ENCODE measurements around the gene ARSB.

ARSB gene

GRCh38 chr5:78803941-78804340, 181.2 kb downstream of the ARSB start:
- DNase-seq (ENCODE audit: low read depth) = no peak

GRCh38 chr5:78803353-78803752, 181.8 kb downstream of the ARSB start:
- no peak for DNase-seq (ENCODE audit: low read depth)

GRCh38 chr5:78801413-78801812, 183.7 kb downstream of the ARSB start:
- no peak for DNase-seq (ENCODE audit: low read depth)

DNA sequence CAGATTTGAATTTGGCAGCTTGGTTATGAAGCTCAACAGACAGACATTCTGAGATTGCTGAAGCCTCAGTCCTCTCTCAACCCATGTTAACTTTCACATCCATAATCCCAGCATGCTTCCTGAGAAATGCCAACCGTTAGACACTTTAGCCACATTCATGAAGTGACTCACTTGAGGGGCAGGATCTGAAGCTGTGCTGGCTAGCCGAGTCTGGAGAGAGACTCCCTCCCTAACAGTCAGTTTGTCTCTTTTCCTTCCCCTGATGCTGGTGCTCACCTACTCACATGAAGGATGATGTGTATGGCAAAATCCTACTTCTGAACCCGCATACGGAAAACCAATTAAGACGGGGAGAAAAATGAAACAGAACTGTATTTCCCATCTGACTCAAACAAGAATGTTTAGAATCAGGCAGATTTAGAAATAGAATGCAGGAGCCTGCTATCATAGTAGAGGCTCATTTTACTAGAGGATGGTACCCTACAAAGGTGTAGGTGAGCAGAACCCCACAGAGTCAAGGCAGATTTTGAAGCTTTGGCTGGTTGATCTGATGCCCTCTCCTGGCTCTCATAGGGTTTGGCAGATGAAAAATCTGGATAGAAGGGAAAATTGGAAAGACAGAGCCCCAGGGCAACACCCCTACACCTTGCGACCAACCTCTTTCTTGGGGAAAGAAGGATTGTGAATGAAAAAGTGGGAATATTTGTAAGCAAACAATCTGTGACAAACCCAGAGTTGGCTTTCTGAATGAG, 185.7 kb downstream of the ARSB start:
- no peak for DNase-seq (ENCODE audit: low read depth)

- no peak for DNase-seq (ENCODE audit: low read depth)
Observed at GRCh38 chr5:78798673-78799029, 186.5 kb downstream of the ARSB start.

GRCh38 chr5:78797936-78798672, 187.0 kb downstream of the ARSB start:
- no peak for DNase-seq (ENCODE audit: low read depth)

DNA sequence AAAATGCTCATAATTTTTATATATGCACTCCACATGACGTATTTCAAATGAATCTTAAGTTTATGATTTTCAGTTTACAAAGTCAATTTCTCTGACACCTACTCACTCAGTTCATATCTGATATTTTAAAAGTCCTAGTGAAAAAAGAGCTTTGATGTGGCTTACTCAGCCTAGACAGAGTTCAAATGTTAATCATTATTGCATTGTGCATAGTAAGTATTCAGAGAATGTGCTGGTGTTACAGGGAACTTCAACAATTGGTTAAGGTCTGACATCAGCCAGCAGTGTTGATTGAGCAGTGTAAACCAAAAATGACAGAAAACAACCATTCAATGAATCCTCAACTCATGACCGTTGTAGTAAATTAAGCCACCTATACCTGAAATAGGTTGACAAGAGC, 189.4 kb downstream of the ARSB start:
- no peak for DNase-seq (ENCODE audit: low read depth)

DNA sequence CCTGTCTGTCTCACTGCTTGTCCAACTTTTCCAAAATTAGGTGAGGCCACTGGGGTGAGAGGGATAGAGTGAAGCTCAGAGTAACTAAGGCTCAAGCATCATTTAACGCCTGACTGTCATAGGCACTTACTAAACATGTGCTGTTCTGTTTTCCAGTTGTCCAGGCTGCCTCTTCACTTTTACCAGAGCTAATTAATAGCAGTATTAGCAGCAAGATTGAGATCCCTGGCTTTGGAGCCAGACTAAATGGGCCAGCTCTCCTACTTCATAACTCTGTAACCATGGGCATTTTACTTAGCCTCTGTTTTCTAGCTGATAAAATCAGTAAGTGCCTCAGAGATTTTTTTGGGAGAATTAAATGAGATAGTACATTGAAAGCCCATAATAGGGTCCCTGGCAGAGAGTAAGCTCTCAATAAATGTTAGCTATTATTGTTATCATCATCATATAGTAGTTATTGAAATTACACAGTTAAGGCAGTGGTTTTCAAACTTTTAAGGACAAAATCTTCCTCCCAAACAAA, 190.4 kb downstream of the ARSB start:
- DNase-seq (ENCODE audit: low read depth) = no peak

GRCh38 chr5:78793907-78794662, 191.0 kb downstream of the ARSB start:
- DNase-seq (ENCODE audit: low read depth) = no peak

GRCh38 chr5:78792345-78793055, 192.6 kb downstream of the ARSB start:
- DNase-seq (ENCODE audit: low read depth) = no peak

DNA sequence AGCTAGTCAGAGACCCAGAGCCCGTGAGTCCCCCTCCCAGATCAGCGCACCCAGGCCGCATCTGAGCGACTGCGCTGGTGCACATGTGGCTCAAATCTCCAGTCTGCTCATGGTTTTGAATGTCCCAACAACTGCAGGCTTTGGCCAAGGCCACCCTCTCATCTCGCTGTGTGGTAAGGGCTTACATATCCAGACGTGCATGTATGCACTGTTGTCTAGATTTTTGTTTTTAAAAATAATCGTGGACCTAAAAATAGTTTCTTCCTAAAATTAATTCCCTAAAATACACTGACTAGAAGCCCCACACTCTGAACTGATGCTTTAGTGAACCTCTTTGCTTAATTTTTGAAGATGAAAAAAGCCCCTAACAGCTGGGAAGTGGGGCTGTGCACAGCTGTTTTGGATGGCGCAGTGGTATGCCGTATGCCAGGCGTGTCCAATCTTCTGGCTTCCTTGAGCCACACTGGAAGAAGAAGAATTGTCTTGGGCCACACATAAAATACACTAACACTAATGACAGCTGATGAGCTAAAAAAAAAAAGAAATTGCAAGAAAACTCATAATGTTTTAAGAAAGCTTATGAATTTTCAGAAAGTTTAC, 193.5 kb downstream of the ARSB start:
- no peak for DNase-seq (ENCODE audit: low read depth)

DNA sequence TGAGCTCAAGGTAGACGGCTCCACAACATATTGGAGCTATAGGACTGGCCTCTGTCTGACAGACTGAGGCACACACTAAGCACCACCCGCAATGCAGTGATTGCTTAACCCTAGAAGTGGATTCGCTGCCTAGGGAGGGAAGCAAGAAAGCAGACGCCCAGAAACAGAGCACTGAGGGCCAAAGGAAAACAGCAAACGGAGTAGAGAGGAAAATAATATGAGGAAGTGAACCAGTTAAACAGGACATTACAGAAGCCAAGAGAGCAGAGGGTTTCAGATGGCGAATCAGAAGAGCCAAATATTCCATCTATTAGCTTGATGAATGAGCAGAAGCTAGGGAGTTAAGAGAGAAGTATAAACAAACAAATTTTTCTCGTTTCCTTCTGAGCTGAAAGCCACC, 197.3 kb downstream of the ARSB start:
- DNase-seq (ENCODE audit: low read depth) = no peak

DNA sequence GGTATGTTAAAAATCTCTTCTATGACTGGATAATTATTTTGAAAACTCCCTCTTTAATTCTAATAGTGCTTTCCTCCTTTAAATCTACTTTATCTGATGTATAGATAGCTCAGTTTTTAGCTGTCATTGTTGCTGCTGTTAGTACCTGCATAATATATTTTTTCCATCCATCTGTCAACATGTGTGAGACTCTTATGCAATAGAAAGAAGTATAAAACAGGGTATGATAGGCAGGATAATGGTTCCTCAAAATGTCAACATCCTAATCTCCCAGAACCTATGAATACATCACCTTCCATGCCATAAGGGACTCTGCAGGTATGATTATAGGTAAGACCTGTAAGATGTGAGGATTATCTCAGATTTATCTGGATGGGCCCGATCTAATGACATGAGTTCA, 199.7 kb downstream of the ARSB start:
- no peak for DNase-seq (ENCODE audit: low read depth)

DNA sequence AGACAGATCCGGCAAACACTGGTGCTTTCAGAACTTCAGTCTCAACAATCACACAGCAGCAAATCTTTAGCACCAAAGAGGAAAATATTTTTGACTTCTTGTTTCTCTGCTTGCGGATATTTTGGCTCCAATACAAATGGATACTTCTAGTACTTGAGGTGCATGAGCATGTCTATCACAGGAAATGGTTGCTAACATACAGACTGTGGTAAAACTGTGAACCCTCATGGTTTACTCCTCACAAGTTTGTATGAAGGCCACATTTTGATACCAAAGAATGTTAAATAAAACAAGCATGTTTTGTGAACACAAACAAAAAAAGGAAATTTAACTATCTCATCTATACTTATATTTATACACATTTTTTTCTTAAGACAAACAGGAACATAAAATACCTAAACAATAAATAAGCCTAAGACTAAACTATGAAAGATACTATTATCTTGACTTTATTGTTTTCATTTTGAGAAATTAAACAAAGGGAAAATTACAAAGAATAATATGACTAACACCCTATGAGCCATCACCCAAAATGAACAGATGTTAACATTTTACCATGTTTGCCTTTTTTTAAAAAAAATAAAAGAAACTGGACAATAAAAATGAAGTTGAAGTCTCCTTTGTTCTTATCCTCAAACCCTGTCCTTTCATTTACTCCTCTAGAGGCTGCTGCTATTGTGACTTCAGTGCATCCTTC, 201.5 kb downstream of the ARSB start:
- no peak for DNase-seq (ENCODE audit: low read depth)

DNA sequence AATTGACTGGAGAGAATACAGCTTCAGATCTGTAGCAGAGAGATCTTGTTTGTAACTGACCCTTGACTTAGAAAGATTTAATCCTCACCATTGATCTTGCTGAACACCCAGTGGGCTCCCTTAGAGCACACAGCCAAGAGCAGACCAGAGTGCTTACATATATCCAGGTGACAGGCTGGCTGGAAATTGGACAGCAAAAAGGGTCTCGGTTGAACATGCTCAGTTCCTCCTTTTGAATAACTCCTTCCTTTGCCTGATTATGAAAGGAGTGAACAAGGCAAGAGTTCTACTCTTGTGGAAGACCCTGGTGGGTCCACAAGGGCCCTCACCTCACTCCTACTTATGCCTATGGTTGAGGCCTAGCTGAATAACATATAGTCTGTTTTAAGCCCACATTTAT, 202.4 kb downstream of the ARSB start:
- DNase-seq (ENCODE audit: low read depth) = no peak

DNA sequence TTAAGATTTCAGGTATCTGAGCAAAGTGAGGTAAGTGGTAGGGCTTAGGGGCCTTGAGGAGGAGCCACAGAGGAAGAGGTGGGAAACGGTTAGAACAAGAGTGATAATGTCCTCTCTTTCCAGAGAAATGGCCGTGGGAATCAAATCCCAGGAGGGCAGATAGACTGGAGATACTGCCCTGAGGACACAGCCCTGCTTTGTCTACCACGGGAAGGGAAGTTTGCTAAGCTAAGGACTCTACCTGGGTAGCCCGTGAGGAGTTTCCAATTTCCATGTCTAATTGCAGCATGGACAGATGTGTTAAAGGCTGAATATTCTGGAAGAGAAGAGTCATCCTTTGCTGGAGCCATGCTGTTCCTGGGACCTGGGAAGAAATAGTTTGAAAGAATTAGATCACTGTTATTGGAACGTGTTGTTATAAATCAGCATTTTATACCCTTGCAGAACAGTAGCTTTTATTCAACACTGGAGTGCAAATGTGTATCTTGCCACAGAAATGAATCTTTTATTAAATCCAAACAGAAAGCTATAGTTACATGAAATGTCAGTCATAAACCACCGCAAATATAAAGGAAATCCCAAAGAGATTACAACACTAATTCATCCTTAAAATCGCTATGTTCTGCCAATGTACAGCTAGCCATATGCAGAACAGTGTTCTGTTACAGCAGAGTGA, 203.4 kb downstream of the ARSB start:
- no peak for DNase-seq (ENCODE audit: low read depth)

- DNase-seq (ENCODE audit: low read depth) = no peak
Observed at GRCh38 chr5:78779771-78780616, 205.1 kb downstream of the ARSB start.

DNA sequence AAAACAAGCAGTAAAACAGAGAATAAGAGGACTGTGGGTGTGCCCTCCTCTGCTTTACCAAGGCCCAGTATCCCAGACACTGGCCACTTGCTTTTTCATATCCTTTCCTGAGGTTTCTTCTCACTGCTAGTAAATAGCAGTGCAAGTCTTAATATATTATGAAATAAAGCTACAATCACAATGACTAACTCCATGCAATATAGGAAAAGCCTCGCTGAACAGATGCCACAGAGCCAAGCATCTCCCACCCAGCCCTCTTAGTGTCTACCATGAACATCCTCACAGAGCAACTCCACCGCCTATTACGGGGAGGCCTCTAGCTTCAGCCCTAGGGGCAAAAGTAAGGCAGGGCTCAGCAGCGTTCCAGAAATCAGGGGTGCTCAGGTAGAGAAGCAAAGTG, 205.8 kb downstream of the ARSB start:
- no peak for DNase-seq (ENCODE audit: low read depth)

GRCh38 chr5:78778538-78778937, 206.6 kb downstream of the ARSB start:
- DNase-seq (ENCODE audit: low read depth) = no peak

- no peak for DNase-seq (ENCODE audit: low read depth)
Observed at GRCh38 chr5:78777901-78778300, 207.2 kb downstream of the ARSB start.

Data from activated T-cell treated with anti-CD3 and anti-CD28 coated beads for 48 hours (primary cell).